ENCODE data around the gene CYTL1. TPM values are rescaled to one million over a fixed set of nuclear protein-coding genes. Genes with fewer than 3 reads are reported as not detected.
"Not testable (repeated sequence)": the region's sequence is repeated elsewhere in the genome, so short reads cannot be mapped to it uniquely, and the experiment has no call there.

CYTL1 gene
- total RNA-seq, 2 experiments from 2014 or later, result not detected

GRCh38 chr4:5021546-5021945 is 2.3 kb upstream of the CYTL1 start:
- Mint-ChIP-seq H3K4me3 (no peak overlapping the region), H3K27me3 (peaks cover 14% of the 10 kb centered on the region), H3K9me3 (no peaks in the 10 kb centered on the region), H3K36me3 (no peaks in the 10 kb centered on the region), H3K27ac (no peak overlapping the region), H3K4me1 (peaks cover 1% of the 10 kb centered on the region)
- DNase-seq, result no peak

GRCh38 chr4:5020341-5020740 is 1.1 kb upstream of the CYTL1 start:
- no peak for DNase-seq
- no peak overlapping the region for H3K4me3 Mint-ChIP-seq
- H3K27ac Mint-ChIP-seq, result no peak overlapping the region
- peaks cover 1% of the 10 kb centered on the region for H3K4me1 Mint-ChIP-seq
- H3K36me3 Mint-ChIP-seq, result no peaks in the 10 kb centered on the region
- H3K27me3 Mint-ChIP-seq, result peaks cover 23% of the 10 kb centered on the region
- no peaks in the 10 kb centered on the region for H3K9me3 Mint-ChIP-seq

- no peak for DNase-seq
- Mint-ChIP-seq H3K4me3 (no peak overlapping the region), H3K36me3 (no peaks in the 10 kb centered on the region), H3K4me1 (peaks cover 1% of the 10 kb centered on the region), H3K9me3 (no peaks in the 10 kb centered on the region), H3K27ac (no peak overlapping the region), H3K27me3 (peaks cover 24% of the 10 kb centered on the region)
Measured at GRCh38 chr4:5019796-5020195, 538 bp upstream of the CYTL1 start.

- Mint-ChIP-seq H3K4me1 (peaks cover 1% of the 10 kb centered on the region), H3K27me3 (peaks cover 24% of the 10 kb centered on the region), H3K36me3 (no peaks in the 10 kb centered on the region), H3K4me3 (no peak overlapping the region), H3K9me3 (no peaks in the 10 kb centered on the region), H3K27ac (no peak overlapping the region)
- DNase-seq, result no peak
Measured at GRCh38 chr4:5018603-5019002, 655 bp downstream of the CYTL1 start.

GRCh38 chr4:5018096-5018495 is 1.2 kb downstream of the CYTL1 start:
- Mint-ChIP-seq H3K9me3 (no peaks in the 10 kb centered on the region), H3K27ac (no peak overlapping the region), H3K27me3 (peaks cover 28% of the 10 kb centered on the region), H3K36me3 (no peaks in the 10 kb centered on the region), H3K4me3 (no peak overlapping the region), H3K4me1 (peaks cover 1% of the 10 kb centered on the region)
- no peak for DNase-seq

GRCh38 chr4:5014007-5014682 is 5.1 kb downstream of the CYTL1 start:
- no peak for DNase-seq
- H3K27ac Mint-ChIP-seq, result no peak overlapping the region
- H3K4me1 Mint-ChIP-seq, result peaks cover 1% of the 10 kb centered on the region
- no peak overlapping the region for H3K4me3 Mint-ChIP-seq
- no peaks in the 10 kb centered on the region for H3K9me3 Mint-ChIP-seq
- no peaks in the 10 kb centered on the region for H3K36me3 Mint-ChIP-seq
- H3K27me3 Mint-ChIP-seq, result peaks cover 29% of the 10 kb centered on the region

DNA sequence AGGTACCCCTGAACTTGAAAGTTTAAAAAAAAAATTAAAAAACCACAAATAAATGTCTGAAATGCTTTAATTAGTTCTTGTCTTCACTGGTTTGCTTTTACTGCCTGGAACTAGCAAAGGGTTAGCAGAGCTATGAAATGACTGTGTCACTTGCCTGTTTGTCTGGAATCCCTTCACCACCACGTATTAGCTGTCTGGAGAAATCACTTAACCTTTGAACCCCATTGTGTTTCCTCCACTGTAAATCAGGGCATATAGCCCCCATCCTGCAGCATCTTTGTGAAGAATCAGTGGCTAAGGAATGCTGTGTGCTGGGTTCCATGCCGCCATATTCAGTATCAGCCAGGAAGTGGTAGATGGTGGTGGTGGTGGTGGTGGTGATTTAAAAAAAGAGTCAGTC is 6.3 kb downstream of the CYTL1 start:
- Mint-ChIP-seq H3K9me3 (no peaks in the 10 kb centered on the region), H3K27ac (no peak overlapping the region), H3K27me3 (peaks cover 24% of the 10 kb centered on the region), H3K4me3 (no peak overlapping the region), H3K4me1 (no peaks in the 10 kb centered on the region), H3K36me3 (no peaks in the 10 kb centered on the region)
- no peak for DNase-seq

DNA sequence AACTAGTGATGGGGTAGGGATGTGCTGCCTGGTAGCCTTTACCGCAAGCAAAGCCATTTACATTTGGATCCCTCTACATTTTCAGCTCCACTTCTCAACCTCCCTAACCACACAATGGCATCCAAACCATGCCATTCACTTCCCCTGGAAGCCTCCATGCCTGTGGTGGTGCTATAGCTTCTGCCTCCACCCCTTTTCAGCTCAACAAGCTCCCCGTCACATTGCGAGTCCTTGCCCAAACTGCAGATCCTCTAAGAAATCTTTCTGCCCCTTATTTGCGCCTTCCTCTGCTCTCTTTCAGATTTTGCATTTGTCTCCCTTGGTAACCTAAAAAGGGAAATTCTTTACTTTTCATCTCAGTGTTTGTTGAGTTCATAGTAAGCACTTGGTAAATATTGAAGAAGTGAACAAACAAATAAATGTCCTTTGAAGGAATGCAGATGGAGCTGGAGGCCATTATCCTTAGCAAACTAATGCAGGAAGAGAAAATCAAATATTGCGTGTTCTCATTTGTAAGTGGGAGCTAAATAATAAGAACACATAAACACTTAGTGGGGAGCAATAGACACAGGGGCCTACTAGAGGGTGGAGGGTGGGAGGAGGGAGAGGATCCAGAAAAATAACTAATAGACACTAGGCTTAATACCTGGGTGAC is 6.9 kb downstream of the CYTL1 start:
- peaks cover 21% of the 10 kb centered on the region for H3K27me3 Mint-ChIP-seq
- H3K27ac Mint-ChIP-seq, result no peak overlapping the region
- H3K9me3 Mint-ChIP-seq, result no peaks in the 10 kb centered on the region
- DNase-seq, result no peak
- no peaks in the 10 kb centered on the region for H3K36me3 Mint-ChIP-seq
- H3K4me3 Mint-ChIP-seq, result no peak overlapping the region
- no peaks in the 10 kb centered on the region for H3K4me1 Mint-ChIP-seq

DNA sequence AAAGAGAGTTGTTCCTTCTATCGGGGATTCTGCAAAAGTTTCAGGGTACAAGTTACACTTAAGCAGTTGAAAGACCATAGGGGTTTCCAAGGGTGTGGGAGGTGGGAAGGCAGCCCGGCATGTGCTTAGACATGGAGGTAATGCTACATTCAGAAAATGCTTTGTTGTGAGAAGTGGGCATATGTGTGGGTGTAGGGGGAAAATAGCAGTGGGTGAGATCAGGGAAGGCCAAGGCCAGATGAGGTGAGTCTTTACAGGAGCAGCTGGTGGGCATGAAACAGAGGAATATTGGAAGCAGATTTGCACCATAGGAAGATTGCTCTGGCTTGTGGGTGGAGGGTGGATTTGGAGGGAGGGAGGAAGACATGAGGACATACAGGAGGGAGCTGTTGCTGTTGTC is 8.3 kb downstream of the CYTL1 start:
- DNase-seq, result no peak
- Mint-ChIP-seq H3K4me1 (no peaks in the 10 kb centered on the region), H3K9me3 (no peaks in the 10 kb centered on the region), H3K36me3 (no peaks in the 10 kb centered on the region), H3K4me3 (no peak overlapping the region), H3K27ac (no peak overlapping the region), H3K27me3 (peaks cover 12% of the 10 kb centered on the region)

DNA sequence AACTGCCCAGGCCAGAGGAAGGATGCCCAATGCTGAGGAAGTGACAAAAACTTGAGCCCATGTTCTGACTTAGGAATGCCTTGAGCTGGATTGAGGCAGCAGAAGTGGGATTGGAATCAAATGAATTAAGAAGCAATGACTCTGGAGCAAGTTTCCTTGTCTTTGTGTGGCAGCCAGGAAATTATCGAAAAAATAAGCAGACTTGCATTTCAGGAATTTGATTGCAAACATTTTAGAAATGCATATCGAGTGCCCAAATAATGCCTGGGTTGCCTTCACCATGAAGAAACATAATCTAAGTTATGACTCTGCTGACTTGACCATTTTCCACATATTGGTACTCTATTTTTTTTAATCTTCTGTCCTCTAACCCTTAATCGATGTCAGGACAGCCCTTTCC is 9.5 kb downstream of the CYTL1 start:
- no peaks in the 10 kb centered on the region for H3K4me1 Mint-ChIP-seq
- peaks cover 8% of the 10 kb centered on the region for H3K27me3 Mint-ChIP-seq
- no peak overlapping the region for H3K4me3 Mint-ChIP-seq
- no peak overlapping the region for H3K27ac Mint-ChIP-seq
- no peak for DNase-seq
- H3K9me3 Mint-ChIP-seq, result no peaks in the 10 kb centered on the region
- no peaks in the 10 kb centered on the region for H3K36me3 Mint-ChIP-seq

DNA sequence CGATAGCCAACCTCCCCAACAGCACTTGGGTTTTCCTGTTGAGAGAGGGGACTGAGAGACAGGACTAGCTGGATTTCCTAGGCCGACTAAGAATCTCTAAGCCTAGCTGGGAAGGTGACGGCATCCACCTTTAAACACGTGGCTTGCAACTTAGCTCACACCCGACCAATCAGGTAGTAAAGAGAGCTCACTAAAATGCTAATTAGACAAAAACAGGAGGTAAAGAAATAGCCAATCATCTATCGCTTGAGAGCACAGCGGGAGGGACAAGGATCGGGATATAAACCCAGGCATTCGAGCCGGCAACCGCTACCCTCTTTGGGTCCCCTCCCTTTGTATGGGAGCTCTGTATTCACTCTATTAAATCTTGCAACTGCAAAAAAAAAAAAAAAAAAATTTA is 12.3 kb downstream of the CYTL1 start:
- H3K27ac Mint-ChIP-seq, DNase-seq, H3K4me3 Mint-ChIP-seq, H3K36me3 Mint-ChIP-seq, H3K4me1 Mint-ChIP-seq, H3K9me3 Mint-ChIP-seq: not testable (repeated sequence)
- H3K27me3 Mint-ChIP-seq, result peaks cover 17% of the 10 kb centered on the region

DNA sequence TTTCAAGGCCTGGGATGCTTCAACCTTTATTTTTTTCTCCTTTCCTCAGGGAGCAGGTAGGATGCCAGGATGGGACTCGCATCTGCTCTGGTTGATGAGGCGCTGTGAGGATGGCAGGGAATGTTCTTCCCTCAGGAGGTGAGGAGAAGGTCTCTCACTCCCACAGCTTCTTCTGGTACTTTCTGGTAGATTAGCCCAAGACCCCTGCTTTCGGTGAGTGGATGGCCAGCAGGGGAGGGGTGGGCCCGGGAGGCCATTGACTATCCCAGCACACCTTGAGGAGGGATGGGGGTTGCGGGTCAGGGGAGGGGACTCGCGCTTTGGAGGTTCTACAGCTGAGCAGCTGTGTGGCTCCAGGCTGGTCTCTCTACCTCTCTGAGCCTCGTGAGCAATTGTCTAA is 14.8 kb downstream of the CYTL1 start:
- Mint-ChIP-seq H3K4me3 (no peak overlapping the region), H3K36me3 (no peaks in the 10 kb centered on the region), H3K27ac (no peak overlapping the region), H3K27me3 (peaks cover 23% of the 10 kb centered on the region), H3K4me1 (no peaks in the 10 kb centered on the region), H3K9me3 (no peaks in the 10 kb centered on the region)
- no peak for DNase-seq

- peaks cover 29% of the 10 kb centered on the region for H3K27me3 Mint-ChIP-seq
- no peaks in the 10 kb centered on the region for H3K9me3 Mint-ChIP-seq
- H3K4me1 Mint-ChIP-seq, result no peaks in the 10 kb centered on the region
- no peak overlapping the region for H3K27ac Mint-ChIP-seq
- H3K36me3 Mint-ChIP-seq, result no peaks in the 10 kb centered on the region
- H3K4me3 Mint-ChIP-seq, result no peak overlapping the region
- DNase-seq, result no peak
Measured at GRCh38 chr4:5003918-5004317, 15.3 kb downstream of the CYTL1 start.

- no peaks in the 10 kb centered on the region for H3K9me3 Mint-ChIP-seq
- no peaks in the 10 kb centered on the region for H3K4me1 Mint-ChIP-seq
- no peak for DNase-seq
- H3K27ac Mint-ChIP-seq, result no peak overlapping the region
- H3K36me3 Mint-ChIP-seq, result no peaks in the 10 kb centered on the region
- no peak overlapping the region for H3K4me3 Mint-ChIP-seq
- peaks cover 31% of the 10 kb centered on the region for H3K27me3 Mint-ChIP-seq
Measured at GRCh38 chr4:5003372-5003857, 15.8 kb downstream of the CYTL1 start.

DNA sequence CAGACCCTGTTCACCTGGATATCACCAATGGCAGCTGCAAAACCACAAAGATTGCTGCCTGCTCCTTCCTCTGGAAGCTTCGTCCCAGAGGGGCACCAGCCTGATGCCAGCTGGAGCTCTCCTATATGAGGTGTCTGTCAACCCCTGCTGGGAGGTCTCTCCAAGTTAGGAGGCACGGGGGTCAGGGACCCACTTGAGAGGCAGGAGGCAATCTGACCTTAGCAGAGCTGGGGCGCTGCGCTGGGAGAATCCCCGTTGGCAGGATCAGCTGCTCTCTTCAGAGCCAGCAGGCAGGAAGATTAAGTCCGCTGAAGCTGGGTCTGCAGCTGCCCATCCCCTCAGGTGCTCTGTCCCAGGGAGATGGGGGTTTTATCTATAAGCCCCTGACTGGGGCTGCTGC is 17.6 kb downstream of the CYTL1 start:
- H3K4me3 Mint-ChIP-seq, H3K27ac Mint-ChIP-seq, H3K36me3 Mint-ChIP-seq, H3K9me3 Mint-ChIP-seq, DNase-seq, H3K4me1 Mint-ChIP-seq: not testable (repeated sequence)
- H3K27me3 Mint-ChIP-seq, result peaks cover 32% of the 10 kb centered on the region

- H3K4me1 Mint-ChIP-seq, DNase-seq, H3K27ac Mint-ChIP-seq, H3K9me3 Mint-ChIP-seq, H3K36me3 Mint-ChIP-seq, H3K4me3 Mint-ChIP-seq: not testable (repeated sequence)
- peaks cover 29% of the 10 kb centered on the region for H3K27me3 Mint-ChIP-seq
Measured at GRCh38 chr4:4996935-4997334, 22.3 kb downstream of the CYTL1 start.
